PFSK-1 (cell line): ENCODE results near the gene PDE8B.

ENCODE experiments used
- FOXP2 ChIP-seq: optimal IDR thresholded peaks from 2 replicates; pipeline ENCODE3; 2011; ENCODE audit warnings: borderline replicate concordance, control low read depth, inconsistent platforms; ENCODE audit not compliant: insufficient read depth; ENCODE audit errors: extremely low read length, extremely low read depth
- POLR2AphosphoS5 ChIP-seq: IDR thresholded peaks from 2 replicates; pipeline ENCODE4 v1.6.1; 2012; ENCODE audit warnings: low read depth, mild to moderate bottlenecking, control low read depth, low read length, moderate library complexity
- SIN3A ChIP-seq: IDR thresholded peaks from 2 replicates; pipeline ENCODE4 v1.6.1; 2012; ENCODE audit warnings: mild to moderate bottlenecking, low read length, moderate library complexity, borderline replicate concordance; ENCODE audit not compliant: insufficient read depth
- TAF1 ChIP-seq: IDR thresholded peaks from 2 replicates; pipeline ENCODE4 v1.6.1; 2012; ENCODE audit warnings: low read length, control low read depth, borderline replicate concordance; ENCODE audit not compliant: insufficient read depth
- TF ChIP-seq, protein P1 (sequence below), 2 experiments: IDR thresholded peaks; 2 replicates each; pipeline versions ENCODE4 v1.6.1 to v1.8.0; 2011 to 2012; ENCODE audit warnings: low read depth in 2 of 2, low read length in 2 of 2, control low read depth in 1 of 2, inconsistent platforms in 1 of 2, mild to moderate bottlenecking in 1 of 2, moderate library complexity in 1 of 2; ENCODE audit not compliant: insufficient read depth in 1 of 2

PDE8B gene

DNA sequence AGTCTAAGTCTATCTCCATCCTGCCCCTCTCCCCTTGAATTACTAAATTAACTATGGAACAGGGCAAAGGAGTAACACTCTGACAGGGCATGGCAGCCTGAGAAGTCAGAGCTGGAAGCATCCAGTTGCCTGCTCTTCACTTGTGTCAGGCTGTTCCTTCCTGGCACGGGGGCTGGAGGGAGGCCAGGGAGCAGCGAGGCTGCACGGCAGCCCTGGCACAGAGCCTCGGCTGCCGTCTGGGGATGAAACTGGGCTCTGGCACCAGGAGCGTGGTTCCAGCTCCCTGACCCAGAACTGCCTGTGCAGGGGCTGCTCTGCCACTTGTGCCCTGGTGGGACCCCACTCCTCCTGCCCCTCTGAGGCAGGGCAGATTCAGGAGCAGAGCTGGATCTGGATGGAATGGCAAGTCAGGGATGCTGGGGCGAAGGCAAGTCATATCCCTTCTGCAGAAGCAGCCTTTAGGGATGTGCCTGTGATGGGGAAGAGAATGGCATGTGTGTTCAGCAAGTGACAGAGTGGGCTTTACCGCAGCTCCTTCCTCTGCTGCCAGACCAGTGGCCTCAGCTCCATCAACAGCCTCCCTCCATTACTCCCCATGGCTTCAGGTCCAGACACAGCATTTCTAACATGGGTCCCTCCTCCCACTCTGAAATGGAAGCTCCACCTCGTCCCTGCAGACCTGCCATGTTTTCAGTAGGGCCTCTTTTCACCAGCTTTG lies 42.2 kb upstream of the PDE8B start:
- TF ChIP-seq TAF1 (no peak), FOXP2 (peak; percentile 30)

DNA sequence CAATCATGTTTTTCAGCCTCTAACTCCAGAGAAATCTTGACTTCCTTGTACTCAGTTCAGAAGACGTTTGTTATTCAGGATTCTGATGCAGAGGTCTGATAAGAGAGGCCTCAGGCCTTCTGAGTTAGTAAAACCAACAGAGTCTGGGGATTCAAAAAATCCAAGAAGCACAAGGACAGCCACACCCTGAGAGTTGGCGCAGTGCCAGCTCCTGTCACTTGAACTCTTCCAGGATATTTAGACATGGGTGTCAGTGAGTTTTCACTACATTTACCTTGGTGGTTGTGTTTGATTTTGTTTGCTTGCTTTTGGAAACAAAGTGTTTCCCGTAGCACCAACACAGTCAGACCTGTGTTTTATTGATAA lies 41.6 kb upstream of the PDE8B start:
- TF ChIP-seq FOXP2 (no peak), SIN3A (no peak), TAF1 (no peak), POLR2AphosphoS5 (no peak)
- TF ChIP-seq, protein P1, sequence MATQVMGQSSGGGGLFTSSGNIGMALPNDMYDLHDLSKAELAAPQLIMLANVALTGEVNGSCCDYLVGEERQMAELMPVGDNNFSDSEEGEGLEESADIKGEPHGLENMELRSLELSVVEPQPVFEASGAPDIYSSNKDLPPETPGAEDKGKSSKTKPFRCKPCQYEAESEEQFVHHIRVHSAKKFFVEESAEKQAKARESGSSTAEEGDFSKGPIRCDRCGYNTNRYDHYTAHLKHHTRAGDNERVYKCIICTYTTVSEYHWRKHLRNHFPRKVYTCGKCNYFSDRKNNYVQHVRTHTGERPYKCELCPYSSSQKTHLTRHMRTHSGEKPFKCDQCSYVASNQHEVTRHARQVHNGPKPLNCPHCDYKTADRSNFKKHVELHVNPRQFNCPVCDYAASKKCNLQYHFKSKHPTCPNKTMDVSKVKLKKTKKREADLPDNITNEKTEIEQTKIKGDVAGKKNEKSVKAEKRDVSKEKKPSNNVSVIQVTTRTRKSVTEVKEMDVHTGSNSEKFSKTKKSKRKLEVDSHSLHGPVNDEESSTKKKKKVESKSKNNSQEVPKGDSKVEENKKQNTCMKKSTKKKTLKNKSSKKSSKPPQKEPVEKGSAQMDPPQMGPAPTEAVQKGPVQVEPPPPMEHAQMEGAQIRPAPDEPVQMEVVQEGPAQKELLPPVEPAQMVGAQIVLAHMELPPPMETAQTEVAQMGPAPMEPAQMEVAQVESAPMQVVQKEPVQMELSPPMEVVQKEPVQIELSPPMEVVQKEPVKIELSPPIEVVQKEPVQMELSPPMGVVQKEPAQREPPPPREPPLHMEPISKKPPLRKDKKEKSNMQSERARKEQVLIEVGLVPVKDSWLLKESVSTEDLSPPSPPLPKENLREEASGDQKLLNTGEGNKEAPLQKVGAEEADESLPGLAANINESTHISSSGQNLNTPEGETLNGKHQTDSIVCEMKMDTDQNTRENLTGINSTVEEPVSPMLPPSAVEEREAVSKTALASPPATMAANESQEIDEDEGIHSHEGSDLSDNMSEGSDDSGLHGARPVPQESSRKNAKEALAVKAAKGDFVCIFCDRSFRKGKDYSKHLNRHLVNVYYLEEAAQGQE (IDR thresholded peaks at IDR 0.05; ENCODE audit: insufficient read depth in 1 of 2, low read depth in 2 of 2, low read length in 2 of 2) = no peak

DNA sequence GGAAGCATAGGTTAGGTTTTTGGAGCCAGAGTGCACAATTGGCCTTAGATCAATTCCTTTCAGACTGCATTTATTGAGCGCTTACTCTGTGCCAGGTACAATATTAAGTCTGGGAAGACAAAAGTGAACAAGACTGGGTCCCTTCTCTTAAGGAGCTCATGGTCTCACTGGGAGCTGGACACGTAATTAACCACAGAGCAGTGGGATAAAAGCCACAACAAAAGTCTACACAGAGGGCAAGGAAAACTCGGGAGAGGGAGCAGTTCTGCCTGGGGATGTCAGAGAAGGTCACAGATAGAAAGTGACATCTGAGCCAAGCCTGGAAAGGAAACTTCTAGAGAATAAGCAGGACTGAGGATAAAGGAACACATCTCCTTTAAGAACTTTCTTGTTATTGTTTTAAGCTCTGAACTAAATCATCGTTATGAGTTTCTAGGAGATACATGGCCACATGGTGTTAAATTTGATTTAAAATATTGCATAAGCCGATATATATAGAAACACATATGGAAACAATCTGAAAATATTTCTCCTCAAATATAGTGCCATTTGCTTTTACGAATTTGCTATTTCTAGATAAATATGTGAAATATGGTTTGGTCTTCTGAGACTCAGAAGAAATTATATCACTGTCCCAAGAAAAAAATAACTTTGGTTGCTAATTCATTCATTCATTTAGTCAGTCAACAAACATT lies 40.1 kb upstream of the PDE8B start:
- TF ChIP-seq FOXP2 = no peak

DNA sequence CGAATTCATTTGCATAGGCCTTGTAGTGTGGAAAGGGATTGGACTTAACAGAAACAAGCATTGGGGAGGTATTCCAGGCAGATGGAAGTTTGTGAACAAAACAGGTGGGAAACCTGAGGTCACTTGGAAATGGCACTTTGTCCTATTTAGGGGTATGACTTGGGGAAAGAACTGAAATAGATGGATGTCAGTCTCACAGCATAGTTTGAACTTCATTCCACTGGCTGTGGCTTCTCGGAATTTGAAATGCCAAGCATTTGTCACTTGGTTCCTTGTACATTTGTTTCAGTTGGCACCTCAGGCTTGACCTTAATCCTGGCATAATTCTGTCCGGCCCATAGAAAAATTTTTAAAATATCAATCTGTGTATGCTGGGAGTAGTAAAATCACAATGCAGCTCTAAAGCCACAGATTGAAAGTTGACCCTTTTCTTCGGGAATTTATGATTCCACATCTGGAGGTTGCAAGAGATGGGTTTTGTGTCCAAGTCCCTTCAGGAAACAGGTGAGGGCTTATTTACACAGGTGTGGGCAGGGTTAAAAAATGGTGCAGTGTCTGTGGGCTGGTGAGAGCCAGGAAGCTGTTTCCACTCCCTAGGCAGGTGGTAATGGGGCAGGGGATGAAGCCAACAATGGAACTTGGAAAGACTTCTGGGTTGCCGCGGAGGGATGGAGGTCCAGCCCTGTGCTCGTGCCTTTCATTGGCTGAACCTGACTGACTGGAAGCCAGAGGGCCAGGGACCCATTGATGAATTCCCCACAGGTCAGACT lies 39.2 kb upstream of the PDE8B start:
- TF ChIP-seq, protein P1 (IDR thresholded peaks at IDR 0.05; ENCODE audit: insufficient read depth in 1 of 2, low read depth in 2 of 2, low read length in 2 of 2) = no peak
- no peak for TF ChIP-seq FOXP2
- TF ChIP-seq POLR2AphosphoS5 = no peak
- no peak for TF ChIP-seq TAF1
- TF ChIP-seq SIN3A = no peak

DNA sequence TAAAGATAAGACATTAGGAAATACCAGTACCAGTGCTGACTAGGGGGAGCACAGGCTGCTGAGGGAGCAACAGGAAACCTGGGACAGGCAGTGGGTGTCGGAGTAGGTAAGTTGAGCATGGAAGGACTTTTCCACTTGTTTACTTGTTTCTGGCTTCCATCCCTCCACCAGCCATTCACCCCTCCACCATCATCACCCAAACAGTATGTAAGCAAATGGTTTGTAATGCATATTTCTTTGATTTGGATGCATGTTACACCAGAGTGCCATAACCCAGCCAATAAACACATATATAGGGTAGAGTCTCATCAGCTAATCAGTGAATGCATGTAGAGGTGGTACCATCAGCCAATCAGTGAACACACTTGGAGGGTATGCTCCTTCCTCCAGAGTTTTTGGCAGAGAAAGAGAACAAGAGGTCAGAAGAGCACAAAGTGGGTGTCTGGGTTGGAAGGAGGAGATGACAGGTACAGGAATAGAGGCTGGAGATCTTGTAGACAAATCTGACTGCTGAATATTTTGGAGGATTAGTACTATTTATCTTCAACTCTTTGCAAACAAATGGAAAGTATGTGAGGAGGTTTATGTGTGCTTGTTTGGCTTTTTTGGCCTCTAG lies 37.7 kb upstream of the PDE8B start:
- TF ChIP-seq, protein P1 (IDR thresholded peaks at IDR 0.05; ENCODE audit: insufficient read depth in 1 of 2, low read depth in 2 of 2, low read length in 2 of 2) = no peak
- TF ChIP-seq SIN3A (no peak), TAF1 (no peak), POLR2AphosphoS5 (no peak), FOXP2 (no peak)
